Neural cell (in vitro differentiated cells): ENCODE results near the gene SOBP. TPM values are rescaled to one million over a fixed set of nuclear protein-coding genes. Genes with fewer than 3 reads are reported as not detected.

Experiments used
- H2AFZ ChIP-seq: fragments of 200-600, 300-800 bp; sonication (generic), shearing (Covaris generic); 2 replicates; pipeline ENCODE4 v1.6.0; 2014; ENCODE audit warnings: low read depth, mild to moderate bottlenecking, antibody characterized with exemption, low read length, moderate library complexity
- H3F3A ChIP-seq: fragments of 200-600 bp; shearing (Covaris generic); 2 replicates; pipeline ENCODE4 v1.6.1; 2016; ENCODE audit warnings: mild to moderate bottlenecking, moderate library complexity, mixed read lengths, antibody characterized with exemption, low read length; ENCODE audit not compliant: insufficient read depth, poor library complexity, severe bottlenecking
- H3K27ac ChIP-seq: fragments of 200-600, 300-800 bp; sonication (generic), shearing (Covaris generic); 2 replicates; pipeline ENCODE4 v1.5.1; 2014; ENCODE audit warnings: mild to moderate bottlenecking, low read length, moderate library complexity
- H3K27me3 ChIP-seq: fragments of 300-800, 200-600 bp; sonication (generic), shearing (Covaris generic); 2 replicates; pipeline ENCODE4 v1.6.0; 2014; ENCODE audit warnings: mild to moderate bottlenecking, low read depth, low read length, moderate library complexity; ENCODE audit not compliant: insufficient read depth
- H3K36me3 ChIP-seq: fragments of 300-800, 200-600 bp; sonication (generic), shearing (Covaris generic); 2 replicates; pipeline ENCODE4 v1.5.1; 2014; ENCODE audit warnings: mild to moderate bottlenecking, antibody characterized with exemption, low read length, moderate library complexity; ENCODE audit not compliant: insufficient read depth
- H3K4me2 ChIP-seq: fragments of 300-800, 200-600 bp; sonication (generic), shearing (Covaris generic); 2 replicates; pipeline ENCODE4 v1.6.0; 2014; ENCODE audit warnings: mild to moderate bottlenecking, low read length
- H3K4me3 ChIP-seq: fragments of 300-800, 200-600 bp; sonication (generic), shearing (Covaris generic); 2 replicates; pipeline ENCODE4 v1.5.1; 2014; ENCODE audit warnings: mild to moderate bottlenecking, low read length, moderate library complexity
- H3K79me2 ChIP-seq: fragments of 200-600 bp; shearing (Covaris generic); replicated peaks from 2 replicates; pipeline ENCODE4 v1.6.0; 2014; ENCODE audit warnings: mild to moderate bottlenecking, low read length, moderate library complexity; ENCODE audit not compliant: insufficient read depth
- H3K9ac ChIP-seq: fragments of 300-800, 200-600 bp; sonication (generic), shearing (Covaris generic); 2 replicates; pipeline ENCODE4 v1.6.1; 2016; ENCODE audit warnings: mild to moderate bottlenecking, low read length, mixed read lengths
- H3K9me2 ChIP-seq: fragments of 200-600 bp; shearing (Covaris generic); 2 replicates; pipeline ENCODE4 v1.6.1; 2016; ENCODE audit warnings: mild to moderate bottlenecking, low read length, mixed read lengths; ENCODE audit not compliant: insufficient read depth
- H3K9me3 ChIP-seq: fragments of 200-600, 300-800 bp; sonication (generic), shearing (Covaris generic); 2 replicates; pipeline ENCODE4 v1.6.1; 2016; ENCODE audit warnings: mild to moderate bottlenecking, mixed run types, low read length, moderate library complexity, mixed read lengths
- H4K20me1 ChIP-seq: fragments of 200-600 bp; shearing (Covaris generic); 2 replicates; pipeline ENCODE4 v1.6.1; 2016; ENCODE audit warnings: mild to moderate bottlenecking, mixed run types; ENCODE audit not compliant: insufficient read depth
- EP300 ChIP-seq: fragments of 450-650 bp; conservative IDR thresholded peaks from 2 replicates; pipeline ENCODE4 v1.6.1; 2014; ENCODE audit warnings: antibody characterized with exemption, mild to moderate bottlenecking, moderate library complexity; ENCODE audit not compliant: poor library complexity, severe bottlenecking
- EZH2 ChIP-seq: fragments of 200-600, 300-800 bp; shearing (Covaris generic), sonication (generic); IDR thresholded peaks from 2 replicates; pipeline ENCODE4 v1.6.1; 2014; ENCODE audit warnings: antibody characterized with exemption, low read length, borderline replicate concordance, mild to moderate bottlenecking; ENCODE audit not compliant: insufficient read depth, poor library complexity, severe bottlenecking
- MXI1 ChIP-seq: fragments of 450-650 bp; conservative IDR thresholded peaks from 2 replicates; pipeline ENCODE4 v1.6.1; 2014; ENCODE audit warnings: antibody characterized with exemption, mild to moderate bottlenecking; ENCODE audit not compliant: poor library complexity, severe bottlenecking
- POLR2AphosphoS5 ChIP-seq: IDR thresholded peaks from 2 replicates; pipeline ENCODE4 v1.6.1; 2012
- RAD21 ChIP-seq: fragments of 450-650 bp; conservative IDR thresholded peaks from 2 replicates; pipeline ENCODE4 v1.6.1; 2014; ENCODE audit warnings: antibody characterized with exemption, mild to moderate bottlenecking, moderate library complexity
- SMC3 ChIP-seq: fragments of 450-650 bp; conservative IDR thresholded peaks from 2 replicates; pipeline ENCODE4 v1.6.1; 2014; ENCODE audit warnings: antibody characterized with exemption, mild to moderate bottlenecking, moderate library complexity; ENCODE audit not compliant: poor library complexity
- TAF1 ChIP-seq: IDR thresholded peaks from 2 replicates; pipeline ENCODE4 v1.6.1; 2012; ENCODE audit warnings: low read depth
- polyA plus RNA-seq: library from polyadenylated mRNA; depleted of rRNA; stranded (reverse); fragments of >200 nt; gene quantifications from 2 replicates; pipeline ENCODE4 v1.2.3, GENCODE V29; 2014
- TF ChIP-seq, protein P1 (sequence below): IDR thresholded peaks from 2 replicates; pipeline ENCODE4 v1.6.1; 2012; ENCODE audit warnings: borderline replicate concordance
- TF ChIP-seq, protein P2 (sequence below): fragments of 450-650 bp; IDR thresholded peaks from 2 replicates; pipeline ENCODE4 v1.5.1; 2014; ENCODE audit warnings: antibody characterized with exemption, mild to moderate bottlenecking, moderate library complexity; ENCODE audit not compliant: poor library complexity, severe bottlenecking

Gene SOBP
- polyA plus RNA-seq, 1 donor from 2014 or later: 16.4 TPM

DNA sequence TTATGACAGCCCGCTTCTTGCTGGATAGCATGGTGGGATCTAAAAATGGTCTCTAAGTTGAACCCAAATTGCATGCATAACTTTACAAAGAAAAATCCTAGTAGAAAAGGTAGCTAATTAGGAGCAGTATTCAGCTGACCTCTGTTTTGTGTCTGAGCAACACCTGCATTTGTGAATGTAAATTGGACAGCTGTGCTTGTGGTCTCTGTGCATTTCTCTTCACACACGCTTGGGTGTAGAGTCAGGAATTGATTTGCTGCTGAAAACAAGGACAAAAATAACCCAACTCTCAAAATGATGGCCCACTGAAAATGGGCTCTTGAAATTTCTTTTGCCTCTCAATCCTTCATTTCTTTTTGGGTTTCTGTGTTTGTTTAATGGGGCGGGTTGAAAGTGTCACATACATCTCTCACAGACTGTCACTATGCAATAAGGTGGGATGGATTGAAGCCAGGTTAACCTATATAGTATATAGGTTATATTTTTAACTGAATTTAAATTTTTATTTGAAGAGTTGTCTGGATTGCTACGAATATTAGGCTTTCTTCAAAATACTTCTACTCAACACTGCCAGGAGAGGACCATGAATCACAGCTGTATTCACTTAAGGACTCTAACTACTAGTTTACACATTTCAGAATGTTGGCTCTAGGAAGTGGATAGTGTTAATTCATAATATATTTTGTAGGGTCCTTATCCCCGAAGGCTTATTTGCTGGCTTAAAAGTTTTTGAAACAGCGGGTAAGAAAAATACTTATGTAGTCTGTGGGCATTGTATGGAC, 46.5 kb downstream of the SOBP start:
- peaks cover 2% of the 10 kb centered on the region for H3K79me2 ChIP-seq
- no peak overlapping the region for H3K9ac ChIP-seq
- no peak overlapping the region for H3K4me3 ChIP-seq
- no peaks in the 10 kb centered on the region for H4K20me1 ChIP-seq
- no peak overlapping the region for H3K27ac ChIP-seq
- H3K4me2 ChIP-seq: no peak overlapping the region
- no peaks in the 10 kb centered on the region for H3K9me2 ChIP-seq
- no peak for TF ChIP-seq MXI1
- TF ChIP-seq EP300: no peak
- no peak for TF ChIP-seq SMC3
- peaks cover 3% of the 10 kb centered on the region for H3F3A ChIP-seq
- no peaks in the 10 kb centered on the region for H3K36me3 ChIP-seq
- H2AFZ ChIP-seq: no peak overlapping the region
- H3K27me3 ChIP-seq: no peaks in the 10 kb centered on the region
- H3K9me3 ChIP-seq: no peaks in the 10 kb centered on the region

- no peaks in the 10 kb centered on the region for H3K9me2 ChIP-seq
- no peak overlapping the region for H3K9ac ChIP-seq
- H3K36me3 ChIP-seq: no peaks in the 10 kb centered on the region
- H3K9me3 ChIP-seq: no peaks in the 10 kb centered on the region
- peaks cover 3% of the 10 kb centered on the region for H3F3A ChIP-seq
- H2AFZ ChIP-seq: no peak overlapping the region
- H3K27me3 ChIP-seq: no peaks in the 10 kb centered on the region
- H3K4me3 ChIP-seq: no peak overlapping the region
- H4K20me1 ChIP-seq: no peaks in the 10 kb centered on the region
- H3K27ac ChIP-seq: no peak overlapping the region
- no peak overlapping the region for H3K4me2 ChIP-seq
- H3K79me2 ChIP-seq: peaks cover 6% of the 10 kb centered on the region
- no peak for TF ChIP-seq TAF1
- no peak for TF ChIP-seq RAD21
- TF ChIP-seq, protein P1, sequence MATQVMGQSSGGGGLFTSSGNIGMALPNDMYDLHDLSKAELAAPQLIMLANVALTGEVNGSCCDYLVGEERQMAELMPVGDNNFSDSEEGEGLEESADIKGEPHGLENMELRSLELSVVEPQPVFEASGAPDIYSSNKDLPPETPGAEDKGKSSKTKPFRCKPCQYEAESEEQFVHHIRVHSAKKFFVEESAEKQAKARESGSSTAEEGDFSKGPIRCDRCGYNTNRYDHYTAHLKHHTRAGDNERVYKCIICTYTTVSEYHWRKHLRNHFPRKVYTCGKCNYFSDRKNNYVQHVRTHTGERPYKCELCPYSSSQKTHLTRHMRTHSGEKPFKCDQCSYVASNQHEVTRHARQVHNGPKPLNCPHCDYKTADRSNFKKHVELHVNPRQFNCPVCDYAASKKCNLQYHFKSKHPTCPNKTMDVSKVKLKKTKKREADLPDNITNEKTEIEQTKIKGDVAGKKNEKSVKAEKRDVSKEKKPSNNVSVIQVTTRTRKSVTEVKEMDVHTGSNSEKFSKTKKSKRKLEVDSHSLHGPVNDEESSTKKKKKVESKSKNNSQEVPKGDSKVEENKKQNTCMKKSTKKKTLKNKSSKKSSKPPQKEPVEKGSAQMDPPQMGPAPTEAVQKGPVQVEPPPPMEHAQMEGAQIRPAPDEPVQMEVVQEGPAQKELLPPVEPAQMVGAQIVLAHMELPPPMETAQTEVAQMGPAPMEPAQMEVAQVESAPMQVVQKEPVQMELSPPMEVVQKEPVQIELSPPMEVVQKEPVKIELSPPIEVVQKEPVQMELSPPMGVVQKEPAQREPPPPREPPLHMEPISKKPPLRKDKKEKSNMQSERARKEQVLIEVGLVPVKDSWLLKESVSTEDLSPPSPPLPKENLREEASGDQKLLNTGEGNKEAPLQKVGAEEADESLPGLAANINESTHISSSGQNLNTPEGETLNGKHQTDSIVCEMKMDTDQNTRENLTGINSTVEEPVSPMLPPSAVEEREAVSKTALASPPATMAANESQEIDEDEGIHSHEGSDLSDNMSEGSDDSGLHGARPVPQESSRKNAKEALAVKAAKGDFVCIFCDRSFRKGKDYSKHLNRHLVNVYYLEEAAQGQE: no peak
- TF ChIP-seq EP300: no peak
These were observed 47.6 kb downstream of the SOBP start for GRCh38 chr6:107537559-107537958.

DNA sequence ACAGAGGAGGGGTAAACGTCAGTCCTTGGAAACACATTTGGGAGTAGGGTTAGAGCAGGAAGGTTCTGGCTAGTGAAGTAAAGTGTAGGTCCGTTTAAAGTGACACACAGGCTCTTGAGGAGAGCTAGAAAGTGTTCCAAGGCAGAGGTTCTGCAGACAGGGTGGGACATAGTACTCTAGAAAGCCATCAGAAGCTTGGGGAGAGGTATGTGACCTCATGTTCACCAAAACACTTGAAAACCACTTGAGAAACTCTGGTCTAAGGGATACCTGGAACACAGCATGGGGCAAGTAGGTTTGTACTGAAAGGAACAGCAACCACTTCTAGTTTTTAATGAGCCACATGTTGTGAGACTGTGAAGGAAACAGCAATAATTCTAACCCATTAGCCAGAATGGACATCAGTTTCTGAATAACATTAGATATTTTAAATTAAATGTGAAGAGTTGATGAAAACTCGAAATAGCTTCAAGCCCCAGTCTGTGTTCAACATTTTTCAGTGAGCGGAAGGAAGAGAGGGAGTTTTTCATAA, 49.0 kb downstream of the SOBP start:
- Histone ChIP-seq H3F3A (peaks cover 3% of the 10 kb centered on the region), H3K36me3 (no peaks in the 10 kb centered on the region), H3K4me2 (no peak overlapping the region), H3K27ac (no peak overlapping the region), H3K4me3 (no peak overlapping the region), H3K27me3 (no peaks in the 10 kb centered on the region), H3K9me2 (no peaks in the 10 kb centered on the region), H2AFZ (no peak overlapping the region), H3K9me3 (no peaks in the 10 kb centered on the region), H3K79me2 (peaks cover 6% of the 10 kb centered on the region), H4K20me1 (no peaks in the 10 kb centered on the region), H3K9ac (no peak overlapping the region)
- TF ChIP-seq RAD21 (no peak), EP300 (no peak), EZH2 (no peak), POLR2AphosphoS5 (no peak), SMC3 (no peak), TAF1 (no peak), MXI1 (no peak)
- TF ChIP-seq, protein P1: no peak
- TF ChIP-seq, protein P2, sequence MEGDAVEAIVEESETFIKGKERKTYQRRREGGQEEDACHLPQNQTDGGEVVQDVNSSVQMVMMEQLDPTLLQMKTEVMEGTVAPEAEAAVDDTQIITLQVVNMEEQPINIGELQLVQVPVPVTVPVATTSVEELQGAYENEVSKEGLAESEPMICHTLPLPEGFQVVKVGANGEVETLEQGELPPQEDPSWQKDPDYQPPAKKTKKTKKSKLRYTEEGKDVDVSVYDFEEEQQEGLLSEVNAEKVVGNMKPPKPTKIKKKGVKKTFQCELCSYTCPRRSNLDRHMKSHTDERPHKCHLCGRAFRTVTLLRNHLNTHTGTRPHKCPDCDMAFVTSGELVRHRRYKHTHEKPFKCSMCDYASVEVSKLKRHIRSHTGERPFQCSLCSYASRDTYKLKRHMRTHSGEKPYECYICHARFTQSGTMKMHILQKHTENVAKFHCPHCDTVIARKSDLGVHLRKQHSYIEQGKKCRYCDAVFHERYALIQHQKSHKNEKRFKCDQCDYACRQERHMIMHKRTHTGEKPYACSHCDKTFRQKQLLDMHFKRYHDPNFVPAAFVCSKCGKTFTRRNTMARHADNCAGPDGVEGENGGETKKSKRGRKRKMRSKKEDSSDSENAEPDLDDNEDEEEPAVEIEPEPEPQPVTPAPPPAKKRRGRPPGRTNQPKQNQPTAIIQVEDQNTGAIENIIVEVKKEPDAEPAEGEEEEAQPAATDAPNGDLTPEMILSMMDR: no peak
